A549 (cell line): Measurements from ENCODE around the gene ARSD. TPM values are rescaled to one million over a fixed set of nuclear protein-coding genes. Genes with fewer than 3 reads are reported as not detected.
"Not testable (repeated sequence)": the region's sequence is repeated elsewhere in the genome, so short reads cannot be mapped to it uniquely, and the experiment has no call there.

Source experiments
- ATAC-seq, 2 experiments: fragments of 200-7000 bp in 1 of 2; fragments of >200 bp in 1 of 2; cut with Nextera tagmentation in 1 of 2; cut with Tn5 transposase in 1 of 2; 3 replicates each; pipeline versions ENCODE4 v1.8.0 to v1.9.1; 2018 to 2020; ENCODE audit warnings: mild to moderate bottlenecking in 1 of 2, moderate library complexity in 1 of 2
- CTCF ChIA-PET: fragments of 300-600 bp; sonication (Branson Sonifier 250); formaldehyde crosslinking; extraction: SDS; loops from one replicate; lab custom pipeline; 2021; ENCODE audit warnings: antibody characterized with exemption, inconsistent platforms; lab: Yijun Ruan, JAX
- POLR2A ChIA-PET: fragments of 350-600 bp; formaldehyde crosslinking; extraction: SDS; loops from one replicate; lab custom pipeline; 2021; ENCODE audit warnings: antibody characterized with exemption, inconsistent platforms; lab: Yijun Ruan, JAX
- DNase-seq, 2 experiments: peaks; one replicate each; pipeline versions ENCODE4 v3.0.0 to v3.0.0-alpha.2; 2011 to 2016; ENCODE audit warnings: low read depth in 1 of 2, low spot score in 1 of 2
- FAIRE-seq: peaks from 2 replicates; lab custom pipeline; 2011; peaks lifted over from hg19 to GRCh38; lab: Jason Lieb, UNC
- H3K27ac ChIP-seq, 2 experiments: fragments of >200 bp; sonication (Bioruptor Twin); formaldehyde crosslinking; 3 replicates each; pipeline ENCODE4 v1.5.1; 2016 to 2017
- H3K4me1 ChIP-seq: fragments of >200 bp; sonication (Bioruptor Twin); formaldehyde crosslinking; 3 replicates; pipeline ENCODE4 v1.6.1; 2016
- H3K4me2 ChIP-seq: fragments of >200 bp; sonication (Bioruptor Twin); formaldehyde crosslinking; 3 replicates; pipeline ENCODE4 v1.6.1; 2016
- H3K4me3 ChIP-seq: fragments of >200 bp; sonication (Bioruptor Twin); formaldehyde crosslinking; 3 replicates; pipeline ENCODE4 v1.5.1; 2016
- H3K9me3 ChIP-seq: fragments of >200 bp; sonication (Bioruptor Twin); formaldehyde crosslinking; 3 replicates; pipeline ENCODE4 v1.6.1; 2016
- BHLHE40 ChIP-seq: IDR thresholded peaks from 2 replicates; pipeline ENCODE4 v1.6.1; 2012; ENCODE audit warnings: low read depth, low read length, inconsistent platforms
- CBX8 ChIP-seq: fragments of 200-600 bp; sonication (generic); IDR thresholded peaks from 2 replicates; pipeline ENCODE4 v1.6.1; 2016
- CHD2 ChIP-seq: fragments of 150-350 bp; IDR thresholded peaks from 2 replicates; pipeline ENCODE4 v1.6.1; 2014; ENCODE audit warnings: low read length; ENCODE audit not compliant: partially characterized antibody
- FOSL2 ChIP-seq, 2 experiments: fragments of 450-650 bp in 1 of 2; fragments of >200 bp in 1 of 2; sonication (Bioruptor Twin) in 1 of 2; formaldehyde crosslinking; IDR thresholded peaks; 2 replicates each; pipeline versions ENCODE4 v1.5.0 to v1.6.1; 2016 to 2020; ENCODE audit warnings: mild to moderate bottlenecking in 1 of 2, moderate library complexity in 1 of 2
- FOXS1 ChIP-seq: fragments of 250-450 bp; sonication (Bioruptor Pico); IDR thresholded peaks from 2 replicates; pipeline ENCODE4 v1.5.0; 2020; ENCODE audit warnings: mild to moderate bottlenecking, moderate library complexity
- GATA3 ChIP-seq: IDR thresholded peaks from 2 replicates; pipeline ENCODE4 v1.6.1; 2012; ENCODE audit warnings: borderline replicate concordance
- HOXA7 ChIP-seq: fragments of 250-450 bp; sonication (Bioruptor Pico); IDR thresholded peaks from 2 replicates; pipeline ENCODE4 v1.5.0; 2020; ENCODE audit warnings: mild to moderate bottlenecking, moderate library complexity
- MAZ ChIP-seq: fragments of 150-350 bp; IDR thresholded peaks from 2 replicates; pipeline ENCODE4 v1.6.1; 2014; ENCODE audit warnings: antibody characterized with exemption, low read depth, low read length, borderline replicate concordance
- NPAS2 ChIP-seq: fragments of 250-450 bp; sonication (Bioruptor Pico); IDR thresholded peaks from 2 replicates; pipeline ENCODE4 v1.8.0; 2022; ENCODE audit warnings: mild to moderate bottlenecking, moderate library complexity, borderline replicate concordance
- PHF8 ChIP-seq: fragments of 200-600 bp; sonication (generic); IDR thresholded peaks from 2 replicates; pipeline ENCODE4 v1.6.1; 2016; ENCODE audit warnings: low read depth, mild to moderate bottlenecking, antibody characterized with exemption, moderate library complexity, borderline replicate concordance
- POLR2A ChIP-seq: IDR thresholded peaks from 2 replicates; pipeline ENCODE4 v1.6.1; 2012; ENCODE audit warnings: mild to moderate bottlenecking, low read length
- RFX5 ChIP-seq: fragments of 450-650 bp; IDR thresholded peaks from 2 replicates; pipeline ENCODE4 v1.7.1; 2014; ENCODE audit warnings: antibody characterized with exemption, mild to moderate bottlenecking, moderate library complexity
- SREBF2 ChIP-seq: fragments of 450-650 bp; IDR thresholded peaks from 2 replicates; pipeline ENCODE4 v1.6.1; 2014; ENCODE audit warnings: mild to moderate bottlenecking, moderate library complexity
- TFCP2L1 ChIP-seq: fragments of 250-450 bp; sonication (Bioruptor Pico); IDR thresholded peaks from 2 replicates; pipeline ENCODE4 v1.5.0; 2021; ENCODE audit warnings: mild to moderate bottlenecking
- ZC3H11A ChIP-seq: fragments of 450-650 bp; IDR thresholded peaks from 2 replicates; pipeline ENCODE4 v1.6.1; 2014; ENCODE audit warnings: antibody characterized with exemption, mild to moderate bottlenecking
- ZNF302 ChIP-seq: fragments of 250-450 bp; sonication (Bioruptor Pico); IDR thresholded peaks from 2 replicates; pipeline ENCODE4 v1.9.0; 2021; ENCODE audit warnings: inconsistent platforms, mild to moderate bottlenecking, moderate library complexity
- ZSCAN20 ChIP-seq: fragments of 250-450 bp; sonication (Bioruptor Pico); IDR thresholded peaks from 2 replicates; pipeline ENCODE4 v1.8.0; 2022; ENCODE audit warnings: mild to moderate bottlenecking, moderate library complexity
- WGBS: methylation state at CpG from one replicate; pipeline ENCODE4 v1.1.6; 2017; ENCODE audit errors: missing lambda C conversion rate; 5-methylcytosine and 5-hydroxymethylcytosine counted together
- polyA plus RNA-seq, 4 experiments: library from polyadenylated mRNA; depleted of rRNA in 3 of 4; stranded (reverse); fragments of >200 nt; fragmentation: RNase III in 1 of 4; extraction: RNeasy Plus Mini Kit Qiagen cat#74134 plus additional on column Dnase treatment in 1 of 4; gene quantifications; 2 replicates in 3 of 4; 3 replicates in 1 of 4; pipeline ENCODE4 v1.2.3, GENCODE V29; 2011 to 2017
- TF ChIP-seq, protein P1 (sequence below): fragments of 150-350 bp; IDR thresholded peaks from 2 replicates; pipeline ENCODE4 v1.6.1; 2014; ENCODE audit warnings: low read depth, mild to moderate bottlenecking, low read length
- TF ChIP-seq, protein P2 (sequence below): fragments of >200 bp; sonication (Bioruptor Twin); formaldehyde crosslinking; IDR thresholded peaks from 2 replicates; pipeline ENCODE4 v1.6.1; 2016
- TF ChIP-seq, protein P3 (sequence below): IDR thresholded peaks from 2 replicates; pipeline ENCODE4 v1.6.1; 2012; ENCODE audit warnings: low read depth, borderline replicate concordance
- TF ChIP-seq, protein P4 (sequence below): fragments of 450-650 bp; IDR thresholded peaks from 2 replicates; pipeline ENCODE4 v1.6.1; 2014; ENCODE audit warnings: antibody characterized with exemption

Gene ARSD
- polyA plus RNA-seq, 2 of the 4 experiments (the other 2 are of a cell fraction): 9.9 to 17.4 TPM

DNA sequence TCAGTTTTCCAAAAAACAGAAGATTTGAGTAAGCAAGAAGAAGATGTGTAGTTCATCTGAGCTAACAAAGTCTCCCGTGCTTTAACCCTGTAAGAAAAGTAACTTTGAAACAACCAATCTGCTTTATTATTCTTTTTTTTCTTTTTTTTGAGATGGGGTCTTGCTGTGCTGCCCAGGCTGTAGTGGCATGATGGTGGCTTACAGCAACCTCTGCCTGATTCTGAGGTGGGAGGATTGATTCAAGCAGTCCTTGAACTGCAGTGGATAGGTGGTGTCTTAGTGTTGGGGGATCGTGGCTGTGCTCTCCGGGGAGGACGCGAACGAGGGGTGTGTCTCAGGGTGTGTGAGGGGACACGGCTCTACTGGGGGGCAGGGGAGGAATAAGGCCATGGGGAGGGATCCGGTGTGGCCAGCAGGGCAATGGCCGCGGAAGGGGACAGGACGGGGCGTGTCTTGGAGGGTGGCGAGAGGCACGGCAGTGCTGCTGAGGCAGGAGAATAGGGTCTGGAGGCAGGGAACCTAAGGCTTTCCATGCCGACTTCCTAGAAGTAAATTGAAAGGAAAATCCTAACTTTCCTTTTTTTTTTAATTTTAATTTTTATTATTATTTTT lies 2.4 kb downstream of the ARSD start (continued):
- TF ChIP-seq, protein P1, sequence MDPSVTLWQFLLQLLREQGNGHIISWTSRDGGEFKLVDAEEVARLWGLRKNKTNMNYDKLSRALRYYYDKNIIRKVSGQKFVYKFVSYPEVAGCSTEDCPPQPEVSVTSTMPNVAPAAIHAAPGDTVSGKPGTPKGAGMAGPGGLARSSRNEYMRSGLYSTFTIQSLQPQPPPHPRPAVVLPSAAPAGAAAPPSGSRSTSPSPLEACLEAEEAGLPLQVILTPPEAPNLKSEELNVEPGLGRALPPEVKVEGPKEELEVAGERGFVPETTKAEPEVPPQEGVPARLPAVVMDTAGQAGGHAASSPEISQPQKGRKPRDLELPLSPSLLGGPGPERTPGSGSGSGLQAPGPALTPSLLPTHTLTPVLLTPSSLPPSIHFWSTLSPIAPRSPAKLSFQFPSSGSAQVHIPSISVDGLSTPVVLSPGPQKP: no peak
- TF ChIP-seq MAZ (no peak), FOXS1 (no peak)
- TF ChIP-seq, protein P2, sequence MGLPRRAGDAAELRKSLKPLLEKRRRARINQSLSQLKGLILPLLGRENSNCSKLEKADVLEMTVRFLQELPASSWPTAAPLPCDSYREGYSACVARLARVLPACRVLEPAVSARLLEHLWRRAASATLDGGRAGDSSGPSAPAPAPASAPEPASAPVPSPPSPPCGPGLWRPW: no peak
- TF ChIP-seq, all 56 proteins: peak for 0

DNA sequence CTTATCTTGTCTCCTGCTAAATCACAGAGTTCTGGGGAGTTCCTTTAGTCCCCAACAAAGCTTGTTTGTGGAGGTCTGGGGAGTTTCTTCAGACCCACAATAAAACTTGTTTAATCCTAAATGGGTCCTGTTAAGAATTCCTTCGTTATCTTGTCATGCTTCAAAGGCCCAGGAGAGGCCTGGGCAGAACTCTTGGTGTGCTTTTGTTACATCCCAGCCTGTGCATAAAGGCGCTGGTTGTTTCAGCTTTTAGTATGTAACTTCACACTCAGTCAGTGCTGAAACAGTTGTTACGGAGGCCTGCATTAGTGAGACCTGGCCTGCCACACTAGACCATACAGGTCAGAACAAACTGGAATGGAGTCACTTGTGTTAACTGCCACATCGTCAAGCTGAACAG lies 2.9 kb downstream of the ARSD start:
- H3K4me1 ChIP-seq, POLR2A ChIA-PET, H3K9me3 ChIP-seq, FAIRE-seq, H3K27ac ChIP-seq, H3K4me2 ChIP-seq, DNase-seq, ATAC-seq, H3K4me3 ChIP-seq: not testable (repeated sequence)
- CTCF ChIA-PET: interaction anchor here (0.8 kb wide), 1 partner anchor 37 kb away, joined by 3 read pairs; no protein-coding TSS in a partner anchor
- WGBS: 98% methylated on average over 4 of the region's 4 CpGs

DNA sequence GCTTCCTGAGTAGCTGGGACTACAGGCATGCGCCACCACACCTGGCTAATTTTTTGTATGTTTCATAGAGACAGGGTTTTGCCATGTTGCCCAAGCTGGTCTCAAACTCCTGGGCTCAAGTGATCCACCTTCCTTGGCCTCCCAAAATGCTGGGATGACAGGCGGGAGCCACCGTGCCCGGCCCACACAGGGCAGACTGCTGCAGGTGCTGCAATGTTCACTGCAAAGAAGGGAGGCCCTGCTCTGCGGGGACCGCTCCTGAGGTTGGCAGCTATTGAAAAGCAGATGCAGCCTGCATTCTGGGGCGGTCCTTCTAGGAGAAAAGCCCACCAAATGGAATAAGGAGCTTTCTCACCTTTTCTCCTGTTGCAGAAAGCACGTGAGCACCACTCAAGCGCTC lies 5.0 kb downstream of the ARSD start:
- CTCF ChIA-PET: interaction anchor here (0.5 kb wide), 1 partner anchor 81 kb away, joined by 3 read pairs; no protein-coding TSS in a partner anchor
- FAIRE-seq: no peak
- POLR2A ChIA-PET: no interaction called here

DNA sequence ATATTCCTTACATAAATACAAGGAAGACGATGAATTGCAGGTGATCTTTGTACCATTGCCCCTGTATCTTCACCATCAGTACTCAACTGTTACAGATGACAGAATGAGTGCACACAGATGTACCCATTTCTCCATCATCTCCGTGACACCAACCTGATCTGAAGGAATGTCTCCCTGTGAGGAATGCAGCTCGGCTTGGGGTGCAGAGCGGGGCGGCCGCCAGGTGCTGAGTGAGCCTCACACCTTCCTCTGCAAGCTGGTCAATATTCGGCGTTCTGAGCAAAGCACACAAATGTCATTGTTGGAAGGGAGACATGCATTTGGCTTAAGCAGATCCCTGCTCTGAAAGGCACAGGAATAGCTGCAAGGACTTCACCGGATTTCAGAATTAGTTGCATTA lies 7.4 kb downstream of the ARSD start:
- Histone ChIP-seq H3K4me2 (no peak overlapping the region), H3K4me1 (no peaks in the 10 kb centered on the region), H3K27ac (no peak overlapping the region), H3K9me3 (no peaks in the 10 kb centered on the region), H3K4me3 (no peak overlapping the region)
- POLR2A ChIA-PET: no interaction called here
- TF ChIP-seq, protein P1: no peak
- no peak for TF ChIP-seq FOSL2 (IDR thresholded peaks at IDR 0.05)
- no peak for TF ChIP-seq FOSL2 (CRISPR knock-in tag; IDR thresholded peaks at IDR 0.05)
- no peak for TF ChIP-seq TFCP2L1 (CRISPR knock-in tag)
- no peak for TF ChIP-seq CBX8
- no peak for TF ChIP-seq CHD2
- TF ChIP-seq, protein P3, sequence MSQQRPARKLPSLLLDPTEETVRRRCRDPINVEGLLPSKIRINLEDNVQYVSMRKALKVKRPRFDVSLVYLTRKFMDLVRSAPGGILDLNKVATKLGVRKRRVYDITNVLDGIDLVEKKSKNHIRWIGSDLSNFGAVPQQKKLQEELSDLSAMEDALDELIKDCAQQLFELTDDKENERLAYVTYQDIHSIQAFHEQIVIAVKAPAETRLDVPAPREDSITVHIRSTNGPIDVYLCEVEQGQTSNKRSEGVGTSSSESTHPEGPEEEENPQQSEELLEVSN: no peak
- no peak for TF ChIP-seq PHF8
- TF ChIP-seq BHLHE40: no peak
- TF ChIP-seq ZSCAN20 (CRISPR knock-in tag): no peak
- no peak for DNase-seq
- no peak for FAIRE-seq
- 93% methylated on average over 9 of the region's 9 CpGs for WGBS
- CTCF ChIA-PET: no interaction called here
- no peak for ATAC-seq

More for the DNA sequence above, 5.0 kb downstream of the ARSD start:
- no peak for DNase-seq
- H3K9me3 ChIP-seq: no peaks in the 10 kb centered on the region
- TF ChIP-seq ZC3H11A (no peak), NPAS2 (no peak), POLR2A (no peak), SREBF2 (no peak), ZNF302 (CRISPR knock-in tag) (no peak), FOXS1 (no peak), CBX8 (no peak), RFX5 (no peak), HOXA7 (CRISPR knock-in tag) (no peak), GATA3 (no peak)
- TF ChIP-seq, protein P4, sequence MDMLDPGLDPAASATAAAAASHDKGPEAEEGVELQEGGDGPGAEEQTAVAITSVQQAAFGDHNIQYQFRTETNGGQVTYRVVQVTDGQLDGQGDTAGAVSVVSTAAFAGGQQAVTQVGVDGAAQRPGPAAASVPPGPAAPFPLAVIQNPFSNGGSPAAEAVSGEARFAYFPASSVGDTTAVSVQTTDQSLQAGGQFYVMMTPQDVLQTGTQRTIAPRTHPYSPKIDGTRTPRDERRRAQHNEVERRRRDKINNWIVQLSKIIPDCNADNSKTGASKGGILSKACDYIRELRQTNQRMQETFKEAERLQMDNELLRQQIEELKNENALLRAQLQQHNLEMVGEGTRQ: no peak
- WGBS: 100% methylated on average over 1 of the region's 9 CpGs
- H3K4me2 ChIP-seq: no peak overlapping the region
- H3K4me1 ChIP-seq: peaks cover 5% of the 10 kb centered on the region; the same call in 2 of the 3 replicates
- ATAC-seq: no peak
- no peak overlapping the region for H3K4me3 ChIP-seq
- H3K27ac ChIP-seq: no peak overlapping the region
